Liver (tissue), 9 donors: ENCODE results near the gene TRIOBP. TPM values are rescaled to one million over a fixed set of nuclear protein-coding genes. Genes with fewer than 3 reads are reported as not detected.

Experiments
- DNase-seq: peaks from one replicate; pipeline ENCODE4 v3.0.0-alpha.2; 2017; ENCODE audit warnings: low spot score
- H3K27ac ChIP-seq, 2 donors: one replicate each; pipeline ENCODE4 v1.7.0; 2013; ENCODE audit warnings: inconsistent platforms in 2 of 2, low read length in 2 of 2, control low read depth in 1 of 2, low read depth in 1 of 2, mild to moderate bottlenecking in 1 of 2
- H3K27me3 ChIP-seq, 4 donors: one replicate each; pipeline versions ENCODE4 v1.6.1 to v1.7.0; 2013; ENCODE audit warnings: low read length in 3 of 4, inconsistent platforms in 1 of 4, mild to moderate bottlenecking in 1 of 4, moderate library complexity in 1 of 4; ENCODE audit not compliant: control insufficient read depth in 4 of 4, insufficient read depth in 4 of 4
- H3K36me3 ChIP-seq, 4 donors: one replicate each; pipeline versions ENCODE4 v1.6.1 to v1.7.0; 2013; ENCODE audit warnings: low read length in 3 of 4, mild to moderate bottlenecking in 3 of 4, low read depth in 1 of 4, moderate library complexity in 1 of 4; ENCODE audit not compliant: control insufficient read depth in 4 of 4, insufficient read depth in 3 of 4
- H3K4me1 ChIP-seq, 4 donors: one replicate each; pipeline versions ENCODE4 v1.6.1 to v1.7.0; 2013; ENCODE audit warnings: low read length in 3 of 4, mild to moderate bottlenecking in 3 of 4, moderate library complexity in 1 of 4; ENCODE audit not compliant: control insufficient read depth in 4 of 4, insufficient read depth in 4 of 4
- H3K4me3 ChIP-seq, 3 donors: one replicate each; pipeline versions ENCODE4 v1.6.1 to v1.7.0; 2013; ENCODE audit warnings: low read length in 3 of 3, control low read depth in 1 of 3, low read depth in 1 of 3, mild to moderate bottlenecking in 1 of 3
- H3K9ac ChIP-seq, 2 donors: one replicate each; pipeline ENCODE4 v1.7.0; 2013; ENCODE audit warnings: low read length in 2 of 2, mild to moderate bottlenecking in 2 of 2, moderate library complexity in 2 of 2, control low read depth in 1 of 2, low read depth in 1 of 2
- H3K9me3 ChIP-seq, 4 donors: one replicate each; pipeline versions ENCODE4 v1.6.1 to v1.7.0; 2013; ENCODE audit warnings: low read length in 3 of 4; ENCODE audit not compliant: control insufficient read depth in 4 of 4
- ATF3 ChIP-seq: IDR thresholded peaks from 2 replicates; pipeline ENCODE4 v1.6.1; 2016; ENCODE audit warnings: antibody characterized with exemption
- FOXA1 ChIP-seq: IDR thresholded peaks from 2 replicates; pipeline ENCODE4 v1.6.1; 2016; ENCODE audit warnings: antibody characterized with exemption
- HNF4A ChIP-seq, 2 donors: conservative IDR thresholded peaks; 2 replicates each; pipeline ENCODE4 v1.6.1; 2016; ENCODE audit warnings: antibody characterized with exemption in 2 of 2, mild to moderate bottlenecking in 2 of 2
- HNF4G ChIP-seq: IDR thresholded peaks from 2 replicates; pipeline ENCODE4 v1.6.1; 2016; ENCODE audit warnings: antibody characterized with exemption
- JUND ChIP-seq, 2 donors: IDR thresholded peaks; 2 replicates each; pipeline ENCODE4 v1.6.1; 2016; ENCODE audit warnings: antibody characterized with exemption in 2 of 2
- MAX ChIP-seq: IDR thresholded peaks from 2 replicates; pipeline ENCODE4 v1.6.1; 2016; ENCODE audit warnings: antibody characterized with exemption
- NR2F2 ChIP-seq: IDR thresholded peaks from 2 replicates; pipeline ENCODE4 v1.6.1; 2016; ENCODE audit warnings: antibody characterized with exemption
- RAD21 ChIP-seq, 2 donors: IDR thresholded peaks; 2 replicates each; pipeline ENCODE4 v1.6.1; 2016; ENCODE audit warnings: antibody characterized with exemption in 2 of 2, mild to moderate bottlenecking in 2 of 2
- REST ChIP-seq: IDR thresholded peaks from 2 replicates; pipeline ENCODE4 v1.6.1; 2016; ENCODE audit warnings: antibody characterized with exemption, mild to moderate bottlenecking
- RXRA ChIP-seq, 2 donors: IDR thresholded peaks; 2 replicates each; pipeline ENCODE4 v1.6.1; 2017 to 2018; ENCODE audit warnings: antibody characterized with exemption in 2 of 2, mild to moderate bottlenecking in 1 of 2
- SP1 ChIP-seq: IDR thresholded peaks from 2 replicates; pipeline ENCODE4 v1.6.1; 2018; ENCODE audit warnings: antibody characterized with exemption, mild to moderate bottlenecking
- TAF1 ChIP-seq: conservative IDR thresholded peaks from 2 replicates; pipeline ENCODE4 v1.6.1; 2016; ENCODE audit warnings: antibody characterized with exemption, mild to moderate bottlenecking
- ZBTB33 ChIP-seq: IDR thresholded peaks from 2 replicates; pipeline ENCODE4 v1.6.1; 2016; ENCODE audit warnings: antibody characterized with exemption
- WGBS: extraction: QIAGEN DNeasy Blood & Tissue Kit; methylation state at CpG from one replicate; pipeline ENCODE4 v1.1.7; 2013; 5-methylcytosine and 5-hydroxymethylcytosine counted together
- polyA plus RNA-seq, 2 donors: library from polyadenylated mRNA; stranded (reverse) in 1 of 2; unstranded in 1 of 2; fragments of 200-250 nt in 1 of 2; fragments of >200 nt in 1 of 2; fragmentation: Nextera tagmentation in 1 of 2; extraction: Ambion mirVana in 1 of 2; gene quantifications; one replicate each; pipeline versions ENCODE4 v1.2.1 to v1.2.3, GENCODE V29; 2013 to 2015
- total RNA-seq, 2 donors: library from RNA; depleted of rRNA; stranded (reverse); fragments of >200 nt; gene quantifications; one replicate each; pipeline ENCODE4 v1.2.3, GENCODE V29; 2014
- donor health status: healthy.
- donor health status: healthy.
- donor health status: healthy.
- donor health status: healthy.
- donor health status: healthy.

The TRIOBP gene
- total and polyA plus RNA-seq, 4 donors, result 4.8 to 41.1 (median 21.6) TPM

GRCh38 chr22:37705205-37705604, 8.4 kb downstream of the TRIOBP start (continued):
- no peak for TF ChIP-seq REST
- TF ChIP-seq JUND (IDR thresholded peaks at IDR 0.05), result no peak
- no peak for TF ChIP-seq SP1

- 79% methylated on average over 25 of the region's 25 CpGs for WGBS
- H3K4me1 ChIP-seq, result peaks cover 0 to 2% (median under 1%) of the 10 kb centered on the region in 4 donors
- no peak overlapping the region for H3K9ac ChIP-seq
- no peaks in the 10 kb centered on the region for H3K27me3 ChIP-seq
- H3K4me3 ChIP-seq, result no peak overlapping the region
- no peaks in the 10 kb centered on the region for H3K36me3 ChIP-seq
- TF ChIP-seq NR2F2 (peak; percentile 80), RXRA (IDR thresholded peaks at IDR 0.05) (peak; percentile 53 to 66), FOXA1 (no peak), TAF1 (no peak)
- DNase-seq, result no peak
- H3K27ac ChIP-seq, result peak overlapping the region in 1 of 2 donors; percentile 20
- no peaks in the 10 kb centered on the region for H3K9me3 ChIP-seq
Measured at GRCh38 chr22:37708580-37709444, 12.0 kb downstream of the TRIOBP start.

GRCh38 chr22:37709445-37709765, 12.6 kb downstream of the TRIOBP start:
- 97% methylated on average over 15 of the region's 15 CpGs for WGBS
- Histone ChIP-seq H3K27ac (no peak overlapping the region), H3K27me3 (no peaks in the 10 kb centered on the region), H3K4me3 (no peak overlapping the region), H3K4me1 (peaks cover 0 to 2% (median under 1%) of the 10 kb centered on the region in 4 donors), H3K36me3 (no peaks in the 10 kb centered on the region), H3K9me3 (no peaks in the 10 kb centered on the region), H3K9ac (no peak overlapping the region)
- no peak for DNase-seq
- TF ChIP-seq JUND (IDR thresholded peaks at IDR 0.05) (no peak), HNF4A (conservative IDR thresholded peaks at IDR 0.05) (no peak), REST (no peak), NR2F2 (no peak), HNF4G (no peak), RAD21 (IDR thresholded peaks at IDR 0.05) (no peak), ATF3 (no peak), ZBTB33 (no peak), RXRA (IDR thresholded peaks at IDR 0.05) (no peak), MAX (no peak)
